Measurements from ENCODE around the gene RBM24. TPM values are rescaled to one million over a fixed set of nuclear protein-coding genes. Genes with fewer than 3 reads are reported as not detected.

Gene RBM24
- total RNA-seq, 1 experiment from 2014 or later: 2.0 TPM

- DNase-seq (no peak), ATAC-seq (no peak)
- Histone ChIP-seq H3K4me2 (ENCODE audit: low read length) (no peak overlapping the region), H3K9ac (ENCODE audit: low read length) (no peak overlapping the region), H3K9me3 (ENCODE audit: low read length) (no peaks in the 10 kb centered on the region), H4K20me1 (ENCODE audit: low read length) (no peaks in the 10 kb centered on the region), H3F3A (ENCODE audit: low read length, unreplicated experiment) (no peaks in the 10 kb centered on the region), H3K4me1 (ENCODE audit: insufficient read depth, low read length) (peaks cover 3% of the 10 kb centered on the region; the same call in 1 of the 2 replicates), H3K79me2 (ENCODE audit: low read length) (no peaks in the 10 kb centered on the region), H3K27ac (ENCODE audit: low read length) (no peak overlapping the region), H3K36me3 (ENCODE audit: low read depth, low read length) (no peaks in the 10 kb centered on the region), H3K27me3 (ENCODE audit: low read length) (no peaks in the 10 kb centered on the region), H3K9me2 (replicated peaks; ENCODE audit: low read length) (no peaks in the 10 kb centered on the region), H3K4me3 (ENCODE audit: low read length) (no peak overlapping the region), H2AFZ (ENCODE audit: low read length) (no peak overlapping the region)
- CTCF ChIA-PET: no interaction called here
- POLR2A ChIA-PET (ENCODE audit: unreplicated experiment): interaction anchor here (0.6 kb wide), 1 partner anchor 101 kb away, joined by 7 read pairs; no protein-coding TSS in a partner anchor
- no TSS peak for BruUV-seq (replicated peaks)
- intact Hi-C loops (cut with micrococcal nuclease): no loop called here
- TF ChIP-seq EZH2phosphoT487 (IDR thresholded peaks at IDR 0.05; ENCODE audit: borderline replicate concordance, low read length) (no peak), EZH2 (IDR thresholded peaks at IDR 0.05; ENCODE audit: low read length, unreplicated experiment) (no peak), CTCF (conservative IDR thresholded peaks at IDR 0.05; ENCODE audit: low read depth, low read length) (no peak)
Measured at GRCh38 chr6:17331238-17331637, 50.1 kb downstream of the RBM24 start.

- Histone ChIP-seq H3K27me3 (ENCODE audit: low read length) (no peaks in the 10 kb centered on the region), H3K79me2 (ENCODE audit: low read length) (no peaks in the 10 kb centered on the region), H3F3A (ENCODE audit: low read length, unreplicated experiment) (no peaks in the 10 kb centered on the region), H3K4me1 (ENCODE audit: insufficient read depth, low read length) (peaks cover 3% of the 10 kb centered on the region; the same call in 1 of the 2 replicates), H3K9ac (ENCODE audit: low read length) (no peak overlapping the region), H3K9me3 (ENCODE audit: low read length) (no peaks in the 10 kb centered on the region), H3K36me3 (ENCODE audit: low read depth, low read length) (no peaks in the 10 kb centered on the region), H3K4me3 (ENCODE audit: low read length) (no peak overlapping the region), H4K20me1 (ENCODE audit: low read length) (no peaks in the 10 kb centered on the region), H3K4me2 (ENCODE audit: low read length) (no peak overlapping the region), H3K9me2 (replicated peaks; ENCODE audit: low read length) (no peaks in the 10 kb centered on the region), H3K27ac (ENCODE audit: low read length) (no peak overlapping the region), H2AFZ (ENCODE audit: low read length) (no peak overlapping the region)
- TF ChIP-seq EZH2 (IDR thresholded peaks at IDR 0.05; ENCODE audit: low read length, unreplicated experiment) (no peak), EZH2phosphoT487 (IDR thresholded peaks at IDR 0.05; ENCODE audit: borderline replicate concordance, low read length) (no peak), CTCF (conservative IDR thresholded peaks at IDR 0.05; ENCODE audit: low read depth, low read length) (no peak)
- DNase-seq: peak; percentile 72
- no TSS peak for BruUV-seq (replicated peaks)
- ATAC-seq: peak; percentile 60
- intact Hi-C loops (cut with micrococcal nuclease): no loop called here
- ChIA-PET CTCF (no interaction called here), POLR2A (ENCODE audit: unreplicated experiment) (no interaction called here)
Measured at GRCh38 chr6:17334265-17334664, 53.1 kb downstream of the RBM24 start.

- DNase-seq (no peak), ATAC-seq (no peak)
- intact Hi-C loops (cut with micrococcal nuclease): no loop called here
- no peaks in the 10 kb centered on the region for H3K27me3 ChIP-seq (ENCODE audit: low read length)
- H3K9me2 ChIP-seq (replicated peaks; ENCODE audit: low read length): no peaks in the 10 kb centered on the region
- no peak for TF ChIP-seq CTCF (conservative IDR thresholded peaks at IDR 0.05; ENCODE audit: low read depth, low read length)
- TF ChIP-seq EZH2phosphoT487 (IDR thresholded peaks at IDR 0.05; ENCODE audit: borderline replicate concordance, low read length): no peak
- TF ChIP-seq EZH2 (IDR thresholded peaks at IDR 0.05; ENCODE audit: low read length, unreplicated experiment): no peak
- no peak overlapping the region for H3K4me2 ChIP-seq (ENCODE audit: low read length)
- peaks cover 3% of the 10 kb centered on the region; the same call in 1 of the 2 replicates for H3K4me1 ChIP-seq (ENCODE audit: insufficient read depth, low read length)
- POLR2A ChIA-PET (ENCODE audit: unreplicated experiment): no interaction called here
- H4K20me1 ChIP-seq (ENCODE audit: low read length): no peaks in the 10 kb centered on the region
- H2AFZ ChIP-seq (ENCODE audit: low read length): no peak overlapping the region
- H3K9ac ChIP-seq (ENCODE audit: low read length): no peak overlapping the region
- no peaks in the 10 kb centered on the region for H3K36me3 ChIP-seq (ENCODE audit: low read depth, low read length)
- CTCF ChIA-PET: no interaction called here
- no peaks in the 10 kb centered on the region for H3F3A ChIP-seq (ENCODE audit: low read length, unreplicated experiment)
- no TSS peak for BruUV-seq (replicated peaks)
- H3K27ac ChIP-seq (ENCODE audit: low read length): no peak overlapping the region
- no peak overlapping the region for H3K4me3 ChIP-seq (ENCODE audit: low read length)
- H3K9me3 ChIP-seq (ENCODE audit: low read length): no peaks in the 10 kb centered on the region
- H3K79me2 ChIP-seq (ENCODE audit: low read length): no peaks in the 10 kb centered on the region
Measured at GRCh38 chr6:17336425-17336824, 55.3 kb downstream of the RBM24 start.
